GM12891 (cell line): ENCODE data around the gene ATXN7L1.

ENCODE experiments used
- DNase-seq: peaks from one replicate; pipeline ENCODE4 v3.0.0; 2011; ENCODE audit warnings: low spot score; ENCODE audit not compliant: insufficient read length
- FAIRE-seq: peaks from 2 replicates; lab custom pipeline; 2011; peaks lifted over from hg19 to GRCh38; lab: Jason Lieb, UNC
- PAX5 ChIP-seq: IDR thresholded peaks from 2 replicates; pipeline ENCODE4 v1.6.1; 2011; ENCODE audit warnings: low read length, moderate library complexity, mild to moderate bottlenecking; ENCODE audit not compliant: insufficient read depth, severe bottlenecking
- POLR2A ChIP-seq: IDR thresholded peaks from 2 replicates; pipeline ENCODE4 v1.6.1; 2011; ENCODE audit warnings: low read depth, low read length, control low read depth
- POLR2AphosphoS5 ChIP-seq: IDR thresholded peaks from 2 replicates; pipeline ENCODE4 v1.6.1; 2011; ENCODE audit warnings: low read depth, low read length, control low read depth
- POU2F2 ChIP-seq: IDR thresholded peaks from 2 replicates; pipeline ENCODE4 v1.6.1; 2011; ENCODE audit warnings: low read depth, mild to moderate bottlenecking, control low read depth, low read length, moderate library complexity
- SPI1 ChIP-seq: IDR thresholded peaks from 2 replicates; pipeline ENCODE4 v1.6.1; 2011; ENCODE audit warnings: low read depth, low read length, control low read depth
- TAF1 ChIP-seq: IDR thresholded peaks from 2 replicates; pipeline ENCODE4 v1.6.1; 2011; ENCODE audit warnings: low read depth, low read length, control low read depth

ATXN7L1 gene

DNA sequence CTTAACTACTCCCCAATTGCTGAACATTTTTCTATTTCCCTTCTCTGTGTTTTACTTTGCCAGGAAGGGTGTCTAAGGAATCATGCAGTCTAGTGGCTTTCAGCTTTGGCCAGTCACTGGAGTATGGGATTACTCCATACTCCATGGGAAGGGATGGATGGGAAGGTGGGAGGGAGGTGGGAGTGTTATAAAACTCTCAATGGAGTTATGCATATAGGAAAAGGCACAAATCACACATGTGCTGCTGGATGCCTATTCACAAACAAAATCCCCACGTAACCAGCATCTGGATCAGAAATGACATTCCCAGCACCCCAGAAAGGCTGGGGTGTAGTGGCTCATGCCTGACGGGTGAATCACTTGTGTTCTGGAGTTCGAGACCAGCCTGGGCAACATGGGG is 125.3 kb downstream of the ATXN7L1 start:
- no peak for FAIRE-seq
- no peak for TF ChIP-seq POLR2AphosphoS5
- TF ChIP-seq POLR2A, result no peak
- TF ChIP-seq PAX5, result no peak
- TF ChIP-seq POU2F2, result no peak
- TF ChIP-seq SPI1, result no peak
- TF ChIP-seq TAF1, result no peak
- DNase-seq, result no peak

DNA sequence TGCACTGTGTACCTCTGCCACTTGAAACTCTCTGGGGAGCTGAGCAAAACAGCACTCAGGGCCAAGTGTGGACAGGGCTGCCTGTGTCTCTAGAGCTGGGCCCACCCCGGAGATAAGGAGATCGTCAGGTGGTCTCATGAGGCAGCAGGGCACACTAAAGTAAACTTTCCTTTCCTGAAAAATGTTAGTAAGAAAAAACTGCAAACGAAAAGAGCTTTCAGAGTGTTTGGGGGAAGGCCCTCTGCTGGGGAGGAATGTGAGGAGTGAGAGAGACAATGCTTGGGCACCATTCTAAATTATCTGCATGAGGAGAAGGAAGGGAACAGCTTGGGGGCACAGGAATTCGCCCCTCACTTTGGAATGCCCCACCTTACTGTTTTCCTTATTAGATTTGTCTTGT is 127.7 kb downstream of the ATXN7L1 start:
- DNase-seq (no peak), FAIRE-seq (no peak)
- TF ChIP-seq POLR2A (no peak), PAX5 (no peak), POLR2AphosphoS5 (no peak), SPI1 (no peak), TAF1 (no peak), POU2F2 (no peak)

DNA sequence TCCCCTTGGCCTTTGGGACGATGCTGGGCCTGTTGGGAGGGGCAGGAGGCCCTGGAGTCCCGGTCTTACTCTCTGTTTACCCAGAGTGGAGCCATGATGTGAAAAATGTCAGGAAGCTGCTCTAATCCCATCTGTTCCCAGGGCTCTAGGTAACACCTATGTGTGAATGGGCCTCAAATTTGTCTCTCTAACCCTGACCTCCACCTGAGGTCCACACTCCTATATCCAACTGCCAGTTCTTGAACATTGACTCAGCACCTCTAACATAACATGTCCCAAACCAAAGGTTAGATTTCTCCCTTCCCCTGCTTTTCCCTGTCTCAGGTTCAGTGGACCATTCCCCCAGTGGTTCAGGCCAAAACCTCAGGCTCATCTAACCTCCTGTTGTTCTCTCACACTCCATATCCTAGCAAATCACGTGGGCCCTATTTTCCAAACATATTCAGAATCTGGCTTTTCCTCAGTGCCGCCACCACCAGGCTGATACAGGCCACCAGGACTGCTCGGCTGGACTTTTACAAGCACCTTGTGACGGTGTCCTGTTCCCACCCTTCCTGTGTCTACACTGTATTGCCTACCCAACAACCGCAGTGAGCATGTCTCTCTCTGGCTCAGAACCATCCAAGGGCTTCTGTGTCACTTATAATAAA is 130.6 kb downstream of the ATXN7L1 start:
- FAIRE-seq (no peak), DNase-seq (no peak)

DNA sequence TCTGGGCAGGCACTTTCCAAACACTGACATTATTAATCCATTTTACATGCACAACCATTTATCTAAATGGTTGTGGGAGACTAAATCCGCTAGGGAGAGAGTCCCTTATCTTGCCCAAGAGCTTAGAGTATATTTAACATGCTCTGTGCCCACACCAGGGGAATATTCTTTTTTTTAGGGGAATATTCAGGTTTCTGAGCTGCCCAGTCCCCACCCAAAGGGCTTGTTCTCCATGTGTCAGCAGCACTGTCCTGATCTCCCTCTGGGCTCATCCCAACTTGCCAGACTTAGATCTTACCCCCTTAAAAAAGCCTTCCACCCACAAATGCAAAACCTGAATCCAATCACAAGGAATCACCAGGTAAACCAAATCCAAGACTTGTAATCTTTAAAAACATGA is 132.1 kb downstream of the ATXN7L1 start:
- no peak for DNase-seq
- no peak for FAIRE-seq
- TF ChIP-seq POLR2A, result no peak

More for the DNA sequence above, 130.6 kb downstream of the ATXN7L1 start:
- no peak for TF ChIP-seq POLR2A
- no peak for TF ChIP-seq SPI1
- no peak for TF ChIP-seq POLR2AphosphoS5
- TF ChIP-seq TAF1, result no peak

DNA sequence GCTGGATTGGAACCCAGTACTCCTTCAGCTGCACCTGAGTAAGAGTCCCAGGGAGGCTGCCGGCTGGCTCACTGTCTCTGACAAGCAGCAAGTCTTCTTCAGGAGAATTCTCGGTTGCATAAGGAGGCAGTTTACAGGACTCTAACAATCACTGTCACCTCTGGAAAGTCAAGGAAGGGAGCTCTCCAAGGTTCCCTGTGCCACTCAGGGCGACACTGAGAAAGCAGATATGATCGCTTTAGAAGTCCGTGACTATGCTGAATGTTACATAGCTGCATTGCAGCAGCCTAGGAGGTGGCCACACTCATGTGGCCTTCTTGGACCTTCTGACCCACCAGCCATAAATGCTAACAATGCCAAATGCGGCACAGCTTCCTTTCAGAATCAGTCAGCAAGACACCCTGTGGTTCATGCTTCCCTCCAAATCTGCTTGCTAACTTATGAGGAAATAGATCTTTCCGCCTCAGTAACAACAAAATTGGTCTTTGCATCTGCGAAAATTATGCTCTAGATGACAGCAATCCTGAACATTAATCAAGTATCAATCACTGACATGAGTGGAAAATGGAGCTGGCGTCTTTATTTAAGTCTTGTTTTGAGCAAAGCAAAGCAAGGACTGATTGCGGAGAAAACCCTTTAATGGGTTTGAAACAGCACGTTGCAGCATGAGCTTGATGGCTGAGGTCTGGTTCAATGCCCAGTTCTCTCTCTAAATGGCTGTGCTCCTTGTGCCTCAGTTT is 132.9 kb downstream of the ATXN7L1 start:
- DNase-seq (no peak), FAIRE-seq (peak; percentile 84)
- TF ChIP-seq SPI1, result no peak
- no peak for TF ChIP-seq PAX5
- TF ChIP-seq TAF1, result no peak
- TF ChIP-seq POLR2A, result no peak
- no peak for TF ChIP-seq POLR2AphosphoS5
- no peak for TF ChIP-seq POU2F2

DNA sequence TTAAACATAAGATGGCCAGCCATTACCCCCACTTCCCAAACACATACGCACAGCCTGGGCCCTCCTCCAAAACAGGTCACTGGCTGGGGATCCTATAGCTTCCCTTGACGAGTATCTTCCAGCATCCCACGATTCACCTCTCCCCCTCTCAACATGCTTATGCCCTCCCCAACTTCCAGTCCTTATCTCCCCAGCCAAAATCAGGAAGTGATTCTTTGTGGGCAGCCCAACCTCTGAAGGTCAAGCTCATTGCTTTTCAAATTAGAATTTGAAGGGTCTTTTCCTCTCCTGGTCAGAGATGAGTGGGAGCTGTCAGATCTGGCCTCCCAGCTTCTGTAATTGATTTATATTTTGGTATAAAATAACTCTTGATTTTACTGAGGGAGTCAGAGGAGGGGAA is 133.6 kb downstream of the ATXN7L1 start:
- no peak for TF ChIP-seq PAX5
- TF ChIP-seq POLR2A, result no peak
- no peak for TF ChIP-seq POLR2AphosphoS5
- TF ChIP-seq POU2F2, result no peak
- no peak for TF ChIP-seq TAF1
- peak; percentile 83 for TF ChIP-seq SPI1
- no peak for FAIRE-seq

DNA sequence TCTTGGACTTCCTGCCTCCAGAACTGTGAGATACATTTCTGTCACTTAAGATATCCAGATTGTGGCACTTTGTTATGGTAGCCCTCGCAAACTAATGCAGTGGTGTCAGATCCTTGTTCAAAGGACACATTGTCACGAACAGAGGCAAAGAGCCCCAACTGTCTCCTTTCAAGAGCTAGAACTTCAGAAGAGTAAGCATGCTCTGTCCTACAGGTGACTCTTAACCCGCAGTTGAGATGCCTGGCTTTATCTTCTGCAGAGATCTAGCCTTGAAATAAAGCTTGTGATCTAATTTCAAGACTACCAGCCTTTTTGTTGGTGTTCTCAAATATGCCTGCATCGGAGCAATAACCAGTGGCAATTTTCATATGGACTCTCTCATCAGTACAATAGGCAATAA is 134.4 kb downstream of the ATXN7L1 start:
- FAIRE-seq (no peak), DNase-seq (no peak)
- no peak for TF ChIP-seq POLR2AphosphoS5
- no peak for TF ChIP-seq SPI1
- TF ChIP-seq POLR2A, result no peak
- no peak for TF ChIP-seq TAF1
- TF ChIP-seq POU2F2, result no peak
- no peak for TF ChIP-seq PAX5

More for the DNA sequence above, 133.6 kb downstream of the ATXN7L1 start:
- DNase-seq, result no peak

DNA sequence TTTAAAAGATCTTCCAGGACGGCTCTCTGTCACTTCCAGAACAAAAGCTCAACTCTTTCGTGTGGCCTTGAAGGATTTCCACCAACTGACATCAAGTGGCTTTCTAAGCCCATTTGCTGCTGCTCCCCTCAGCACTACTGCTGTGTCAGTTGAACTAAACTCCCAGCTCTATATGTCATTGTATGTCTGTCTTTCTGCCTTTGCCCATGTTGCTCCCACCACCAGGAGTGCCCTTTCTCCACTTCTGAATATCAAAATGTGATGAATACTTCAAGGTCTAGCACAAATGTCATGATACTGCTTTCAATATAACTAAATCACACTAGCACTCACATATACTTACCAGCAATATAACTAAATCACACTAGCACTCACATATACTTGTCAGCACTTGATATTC is 138.3 kb downstream of the ATXN7L1 start:
- FAIRE-seq, result no peak
- no peak for TF ChIP-seq PAX5
- TF ChIP-seq POLR2A, result no peak
- no peak for TF ChIP-seq POLR2AphosphoS5
- TF ChIP-seq TAF1, result no peak
- TF ChIP-seq SPI1, result no peak
- TF ChIP-seq POU2F2, result no peak
- DNase-seq, result no peak

DNA sequence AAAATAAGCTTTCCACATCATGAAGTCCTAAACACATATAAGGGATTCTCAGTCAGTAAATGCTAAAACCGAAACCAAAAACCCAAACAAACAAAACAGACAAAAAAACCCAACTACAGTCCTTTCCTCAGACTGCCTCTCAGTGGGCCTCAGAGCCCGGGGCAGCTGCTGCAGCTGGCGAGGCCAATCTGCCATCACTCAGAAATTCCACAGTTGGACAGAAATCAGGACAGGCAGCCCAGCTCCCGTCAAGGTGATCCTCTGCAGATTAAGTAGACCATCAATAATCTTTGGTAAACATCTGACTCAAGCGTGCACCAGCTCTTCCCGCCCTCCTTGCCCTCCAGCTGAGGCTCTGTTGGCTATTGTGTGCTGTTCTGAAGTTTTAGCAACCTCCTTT is 142.2 kb downstream of the ATXN7L1 start:
- TF ChIP-seq PAX5 (no peak), SPI1 (no peak), POU2F2 (no peak), TAF1 (no peak), POLR2A (no peak), POLR2AphosphoS5 (no peak)
- DNase-seq (no peak), FAIRE-seq (no peak)

DNA sequence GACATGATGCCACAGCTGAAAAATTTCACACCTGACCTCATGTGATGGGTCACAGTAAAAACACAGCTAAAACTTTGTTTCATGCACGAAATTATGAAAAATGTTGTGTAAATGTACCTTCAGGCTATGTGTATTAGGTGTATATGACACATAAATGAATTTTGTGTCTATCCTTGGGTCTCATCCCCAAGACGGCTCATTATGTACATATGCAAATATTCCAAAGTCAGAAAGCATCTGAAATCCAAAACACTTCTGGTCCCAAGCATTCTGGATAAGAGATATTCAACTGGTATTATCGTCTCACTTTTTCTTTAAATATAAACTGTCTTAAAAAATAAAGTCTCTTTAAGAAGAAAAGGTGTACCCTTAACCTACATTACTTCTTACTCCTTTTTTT is 145.4 kb downstream of the ATXN7L1 start:
- no peak for TF ChIP-seq TAF1
- TF ChIP-seq SPI1, result no peak
- TF ChIP-seq POLR2A, result no peak
- TF ChIP-seq POLR2AphosphoS5, result no peak
- no peak for TF ChIP-seq PAX5
- no peak for TF ChIP-seq POU2F2
- no peak for DNase-seq
- no peak for FAIRE-seq

DNA sequence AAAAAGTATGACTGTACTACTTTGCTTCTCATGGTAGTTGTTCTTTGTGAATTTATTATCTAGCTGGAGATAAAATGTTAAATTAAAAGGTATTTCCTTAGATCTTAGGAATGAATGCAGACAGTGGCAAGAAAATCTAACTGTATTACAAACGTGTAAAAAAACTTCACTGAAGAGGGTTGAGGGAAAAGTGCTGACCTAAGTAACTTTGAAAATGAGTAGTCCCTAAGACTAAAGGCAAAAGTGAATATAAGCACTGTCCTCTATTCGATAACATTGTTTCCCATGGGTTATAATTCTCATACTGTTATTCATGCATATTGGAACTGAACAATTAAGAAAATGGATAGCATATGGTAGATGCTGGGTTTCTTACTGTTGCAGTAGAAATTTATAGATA is 148.4 kb downstream of the ATXN7L1 start:
- FAIRE-seq (no peak), DNase-seq (no peak)
- TF ChIP-seq PAX5, result no peak
- TF ChIP-seq POU2F2, result no peak
- TF ChIP-seq SPI1, result no peak
- TF ChIP-seq POLR2AphosphoS5, result no peak
- no peak for TF ChIP-seq POLR2A
- no peak for TF ChIP-seq TAF1
